D341Med (cell line): ENCODE data around the gene SLC35D3.
"Not testable (repeated sequence)": the region's sequence is repeated elsewhere in the genome, so short reads cannot be mapped to it uniquely, and the experiment has no call there.

Experiments used
- DNase-seq: peaks from one replicate; pipeline ENCODE4 v3.0.0; 2012; ENCODE audit warnings: low spot score

The SLC35D3 gene

GRCh38 chr6:136923116-136923953, 1.2 kb downstream of the SLC35D3 start:
- peak; percentile 33 for DNase-seq

DNA sequence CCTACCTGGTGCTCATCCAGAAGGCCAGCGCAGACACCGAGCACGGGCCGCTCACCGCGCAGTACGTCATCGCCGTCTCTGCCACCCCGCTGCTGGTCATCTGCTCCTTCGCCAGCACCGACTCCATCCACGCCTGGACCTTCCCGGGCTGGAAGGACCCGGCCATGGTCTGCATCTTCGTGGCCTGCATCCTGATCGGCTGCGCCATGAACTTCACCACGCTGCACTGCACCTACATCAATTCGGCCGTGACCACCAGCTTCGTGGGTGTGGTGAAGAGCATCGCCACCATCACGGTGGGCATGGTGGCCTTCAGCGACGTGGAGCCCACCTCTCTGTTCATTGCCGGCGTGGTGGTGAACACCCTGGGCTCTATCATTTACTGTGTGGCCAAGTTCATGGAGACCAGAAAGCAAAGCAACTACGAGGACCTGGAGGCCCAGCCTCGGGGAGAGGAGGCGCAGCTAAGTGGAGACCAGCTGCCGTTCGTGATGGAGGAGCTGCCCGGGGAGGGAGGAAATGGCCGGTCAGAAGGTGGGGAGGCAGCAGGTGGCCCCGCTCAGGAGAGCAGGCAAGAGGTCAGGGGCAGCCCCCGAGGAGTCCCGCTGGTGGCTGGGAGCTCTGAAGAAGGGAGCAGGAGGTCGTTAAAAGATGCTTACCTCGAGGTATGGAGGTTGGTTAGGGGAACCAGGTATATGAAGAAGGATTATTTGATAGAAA, 2.0 kb downstream of the SLC35D3 start:
- no peak for DNase-seq

DNA sequence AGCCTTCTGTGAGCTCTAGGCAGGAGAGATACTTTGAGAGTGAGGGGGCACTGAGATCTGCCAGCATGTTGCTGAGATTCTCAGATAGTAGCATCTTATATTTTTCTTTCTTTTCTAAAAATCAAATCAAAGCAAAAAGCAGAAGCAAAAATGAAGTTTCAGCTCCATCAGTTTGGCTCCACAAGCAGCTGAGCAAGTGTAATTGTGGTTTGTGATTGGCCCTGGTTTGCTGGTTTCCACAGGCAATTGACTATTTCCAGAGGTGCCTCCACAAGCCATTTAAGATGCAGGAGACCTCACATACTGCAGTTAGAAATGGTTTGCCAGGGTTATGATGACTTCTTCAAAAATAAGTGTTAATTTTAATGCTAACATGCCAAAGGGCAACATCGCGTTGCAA, 4.3 kb downstream of the SLC35D3 start:
- no peak for DNase-seq

- peak; percentile 37 for DNase-seq
Observed at GRCh38 chr6:136927292-136927691, 5.2 kb downstream of the SLC35D3 start.

- DNase-seq = no peak
Observed at GRCh38 chr6:136930528-136930927, 8.4 kb downstream of the SLC35D3 start.

GRCh38 chr6:136932599-136932998, 10.5 kb downstream of the SLC35D3 start:
- no peak for DNase-seq

DNA sequence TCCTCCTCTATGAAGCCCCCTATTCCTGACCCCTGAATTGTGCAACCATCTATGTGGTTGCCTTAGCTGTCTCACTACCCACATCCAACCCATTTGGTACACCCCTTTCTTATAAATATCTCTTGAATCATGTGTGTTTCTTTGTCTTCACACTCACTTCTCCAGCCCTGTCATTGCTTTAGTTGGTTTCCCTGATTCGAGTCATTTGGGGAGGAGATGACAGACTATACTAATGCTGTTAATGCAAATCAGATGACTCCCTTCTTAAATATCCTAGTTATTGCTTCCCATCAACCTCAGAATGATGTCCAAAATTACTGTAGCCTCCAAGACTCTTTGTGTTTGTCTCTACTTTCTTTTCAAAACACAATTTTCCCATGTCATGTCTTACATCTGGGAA, 23.0 kb downstream of the SLC35D3 start:
- no peak for DNase-seq

GRCh38 chr6:136945711-136946121, 23.6 kb downstream of the SLC35D3 start:
- DNase-seq = no peak

DNA sequence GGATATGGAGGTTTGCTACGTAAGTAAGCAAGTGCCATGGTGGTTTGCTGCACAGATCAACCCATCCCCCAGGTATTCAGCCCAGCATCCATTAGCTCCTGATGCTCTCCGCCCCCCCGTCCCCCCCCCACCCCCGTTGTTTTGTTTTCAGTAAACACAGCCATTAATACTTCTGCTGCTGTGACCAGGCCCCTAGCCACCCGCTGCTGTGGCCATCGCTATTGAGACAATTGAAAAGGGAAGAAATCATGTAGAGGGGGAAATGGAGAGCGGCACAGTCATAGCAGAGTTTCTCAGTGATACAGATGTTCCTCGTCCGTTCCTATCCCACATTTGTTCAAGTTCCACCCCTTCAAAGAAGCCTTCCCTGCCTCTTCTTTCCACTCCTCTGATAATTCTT, 24.9 kb downstream of the SLC35D3 start:
- no peak for DNase-seq

DNA sequence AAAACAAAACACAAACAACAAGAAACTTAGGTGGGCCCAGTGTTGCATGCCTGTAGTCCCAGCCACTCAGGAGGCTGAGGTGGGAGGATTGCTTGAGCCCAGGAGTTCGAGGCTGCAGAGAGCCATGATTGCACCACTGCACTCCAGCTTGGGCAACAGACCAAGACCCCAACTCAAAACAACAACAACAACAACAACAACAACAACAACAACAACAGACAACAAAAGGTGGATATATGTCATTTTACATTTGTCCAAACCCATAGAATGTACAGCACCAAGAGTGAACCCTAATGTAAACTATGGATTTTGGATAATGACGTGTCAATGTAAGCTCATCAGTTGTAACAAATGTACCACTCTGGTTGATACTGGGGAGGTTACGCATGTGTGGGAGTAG, 27.9 kb downstream of the SLC35D3 start:
- not testable (repeated sequence) for DNase-seq

GRCh38 chr6:136950436-136951126, 28.5 kb downstream of the SLC35D3 start:
- no peak for DNase-seq

DNA sequence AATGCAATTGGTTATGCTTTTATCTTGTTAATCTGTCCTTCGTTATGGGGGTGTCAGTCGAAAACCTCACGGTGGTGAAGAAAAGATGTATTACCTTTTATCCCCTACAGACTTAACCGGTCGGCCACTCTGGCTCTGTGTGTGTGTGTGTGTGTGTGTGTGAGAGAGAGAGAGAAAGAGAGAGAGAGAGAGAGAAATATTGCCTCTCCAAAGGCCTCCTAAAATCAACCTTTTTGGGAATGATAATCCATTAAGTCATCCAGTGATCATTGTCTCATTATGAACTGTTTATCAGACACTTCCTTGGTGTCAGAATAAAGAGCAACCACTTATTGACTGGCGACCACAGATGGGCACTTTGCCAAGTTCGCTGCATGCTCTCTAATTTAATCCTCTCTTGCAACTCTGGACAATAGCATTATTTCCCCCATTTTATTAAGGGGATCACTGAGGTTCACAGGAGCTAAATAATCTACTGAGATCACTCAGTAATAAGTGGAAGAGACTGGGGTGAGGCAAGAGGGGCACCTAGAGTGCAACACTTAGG, 30.7 kb downstream of the SLC35D3 start:
- no peak for DNase-seq

DNA sequence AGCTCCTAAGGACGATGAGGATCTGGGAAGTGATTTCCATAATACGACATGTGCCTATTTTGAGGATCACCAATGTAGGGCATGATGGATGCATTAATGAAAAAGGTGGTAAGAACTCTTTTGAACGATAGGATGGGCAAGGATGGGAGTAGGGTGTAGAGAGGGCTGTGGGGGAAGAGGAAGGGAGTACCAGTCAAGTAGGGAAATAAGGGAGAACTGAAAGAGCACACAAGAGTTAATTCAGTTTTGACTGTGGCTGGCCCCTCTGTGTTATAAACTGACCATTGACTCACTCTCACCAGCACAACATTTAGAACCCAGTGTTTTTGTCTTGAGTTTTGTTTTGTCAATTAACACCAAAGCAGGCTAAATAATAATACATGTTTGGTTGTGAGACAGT, 33.0 kb downstream of the SLC35D3 start:
- DNase-seq = no peak

GRCh38 chr6:136956590-136957544, 34.8 kb downstream of the SLC35D3 start:
- no peak for DNase-seq

- no peak for DNase-seq
Observed at GRCh38 chr6:136958168-136958567, 36.1 kb downstream of the SLC35D3 start.

- no peak for DNase-seq
Observed at GRCh38 chr6:136959471-136959891, 37.4 kb downstream of the SLC35D3 start.

- not testable (repeated sequence) for DNase-seq
Observed at GRCh38 chr6:136959935-136960334, 37.8 kb downstream of the SLC35D3 start.

DNA sequence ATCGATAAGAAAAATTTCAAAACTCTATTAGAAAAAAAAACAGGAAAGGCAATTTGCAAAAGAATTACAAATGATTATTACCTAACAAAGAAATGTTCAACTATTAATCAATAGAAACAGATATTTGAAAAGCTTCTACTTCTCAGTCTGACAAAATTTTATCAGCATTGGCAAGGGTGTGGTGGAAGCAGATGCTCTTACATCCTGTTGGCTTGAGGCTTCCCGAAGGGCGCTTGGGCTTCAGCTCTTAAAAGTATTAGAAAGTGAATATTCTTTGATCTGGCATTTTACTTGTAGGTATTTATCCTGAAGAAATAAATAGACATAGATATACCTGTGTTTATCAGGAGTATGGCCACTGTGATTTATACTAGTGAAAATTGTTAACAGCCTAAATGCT, 38.7 kb downstream of the SLC35D3 start:
- no peak for DNase-seq

GRCh38 chr6:136961848-136962247, 39.7 kb downstream of the SLC35D3 start:
- no peak for DNase-seq

DNA sequence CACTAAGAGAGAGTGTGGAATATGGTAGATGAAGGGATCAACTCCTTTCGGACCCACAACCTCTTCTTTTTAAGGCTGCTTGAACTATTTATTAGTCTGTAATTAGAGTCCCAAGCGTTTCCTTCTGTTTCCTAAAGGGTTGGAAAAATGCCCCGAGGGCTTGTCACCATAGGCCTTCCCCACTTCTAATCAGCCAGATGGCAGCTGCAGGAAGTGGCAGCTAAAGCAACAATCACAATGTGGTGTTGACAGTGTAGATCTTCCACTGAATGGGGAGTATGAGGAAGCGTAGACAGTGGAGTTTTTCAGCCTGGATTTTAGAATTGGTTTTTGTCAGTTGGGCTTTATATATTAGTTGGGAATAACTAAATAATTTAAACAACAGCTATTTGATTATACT, 40.6 kb downstream of the SLC35D3 start:
- no peak for DNase-seq

- no peak for DNase-seq
Observed at GRCh38 chr6:136963259-136963658, 41.2 kb downstream of the SLC35D3 start.
